22Rv1 (cell line): Measurements from ENCODE around the gene SPAG7.

ENCODE experiments used
- ZFX ChIP-seq: fragments of 450-650 bp; IDR thresholded peaks from 2 replicates; pipeline ENCODE4 v1.6.1; 2017; ENCODE audit warnings: antibody characterized with exemption, borderline replicate concordance
- TF ChIP-seq, protein P1 (sequence below): fragments of 450-650 bp; IDR thresholded peaks from 2 replicates; pipeline ENCODE4 v1.5.1; 2017; ENCODE audit warnings: mild to moderate bottlenecking

DNA sequence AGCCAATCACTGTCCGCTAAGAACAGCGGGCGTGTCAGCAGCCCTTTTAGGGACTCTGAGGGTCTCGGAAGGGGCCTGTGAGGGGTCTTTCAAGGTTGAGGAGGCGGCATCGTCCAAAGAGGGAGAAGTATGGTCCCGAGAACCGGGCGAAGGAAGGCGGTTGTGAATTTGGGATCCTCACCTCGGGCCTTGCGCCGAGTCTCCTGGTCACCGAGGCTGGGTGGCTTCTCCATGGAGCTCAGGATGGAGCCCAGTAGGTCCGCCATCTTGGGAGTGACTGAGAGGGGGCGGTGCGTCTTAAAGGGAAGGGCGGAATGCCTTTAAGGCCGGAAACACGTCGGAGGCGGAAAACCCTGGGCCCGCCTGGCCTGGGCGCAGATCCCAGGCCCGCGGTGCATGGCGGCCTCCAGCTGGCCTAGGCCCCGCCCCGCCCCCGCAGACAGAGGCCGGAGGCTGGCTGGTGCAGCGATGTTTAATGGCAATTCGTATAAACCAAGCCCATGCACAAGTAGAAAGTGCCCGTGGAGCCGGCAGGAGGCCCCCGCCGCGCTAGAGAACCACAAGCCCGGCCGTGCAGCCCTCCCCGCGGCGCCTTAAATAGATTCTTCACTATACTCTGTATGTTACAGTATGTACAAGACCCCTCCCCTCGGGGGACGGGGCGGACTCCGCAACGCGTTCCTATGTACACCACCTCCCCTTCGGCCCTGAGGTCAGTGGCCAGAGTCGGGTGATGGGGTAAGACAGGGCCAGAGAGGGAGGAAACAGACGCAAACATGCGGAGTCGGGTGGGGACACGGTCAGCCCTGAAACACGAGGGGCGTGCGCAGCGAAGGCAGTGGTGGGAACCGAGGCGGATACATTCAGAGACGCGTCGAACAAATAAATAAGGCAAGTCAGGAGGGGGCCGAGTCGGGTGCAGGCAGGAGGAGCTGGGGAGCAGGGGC lies at the start of gene SPAG7:
- TF ChIP-seq, protein P1, sequence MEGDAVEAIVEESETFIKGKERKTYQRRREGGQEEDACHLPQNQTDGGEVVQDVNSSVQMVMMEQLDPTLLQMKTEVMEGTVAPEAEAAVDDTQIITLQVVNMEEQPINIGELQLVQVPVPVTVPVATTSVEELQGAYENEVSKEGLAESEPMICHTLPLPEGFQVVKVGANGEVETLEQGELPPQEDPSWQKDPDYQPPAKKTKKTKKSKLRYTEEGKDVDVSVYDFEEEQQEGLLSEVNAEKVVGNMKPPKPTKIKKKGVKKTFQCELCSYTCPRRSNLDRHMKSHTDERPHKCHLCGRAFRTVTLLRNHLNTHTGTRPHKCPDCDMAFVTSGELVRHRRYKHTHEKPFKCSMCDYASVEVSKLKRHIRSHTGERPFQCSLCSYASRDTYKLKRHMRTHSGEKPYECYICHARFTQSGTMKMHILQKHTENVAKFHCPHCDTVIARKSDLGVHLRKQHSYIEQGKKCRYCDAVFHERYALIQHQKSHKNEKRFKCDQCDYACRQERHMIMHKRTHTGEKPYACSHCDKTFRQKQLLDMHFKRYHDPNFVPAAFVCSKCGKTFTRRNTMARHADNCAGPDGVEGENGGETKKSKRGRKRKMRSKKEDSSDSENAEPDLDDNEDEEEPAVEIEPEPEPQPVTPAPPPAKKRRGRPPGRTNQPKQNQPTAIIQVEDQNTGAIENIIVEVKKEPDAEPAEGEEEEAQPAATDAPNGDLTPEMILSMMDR, result peak; percentile 10; the same call in 1 of the 2 replicates
- TF ChIP-seq ZFX, result no peak
